K562 (cell line): ENCODE measurements around the gene ACOX1. TPM values are rescaled to one million over a fixed set of nuclear protein-coding genes. Genes with fewer than 3 reads are reported as not detected.

Experiments
- CTBP1 ChIP-seq: fragments of 450-650 bp; IDR thresholded peaks from 2 replicates; pipeline ENCODE4 v1.6.1; 2016; ENCODE audit warnings: borderline replicate concordance
- EGR1 ChIP-seq: fragments of 450-650 bp; conservative IDR thresholded peaks from 2 replicates; pipeline ENCODE4 v1.6.1; 2017; ENCODE audit warnings: mild to moderate bottlenecking
- FOS ChIP-seq: IDR thresholded peaks from 3 replicates; pipeline ENCODE4 v1.6.1; 2011; ENCODE audit not compliant: insufficient read length; ENCODE audit errors: extremely low read depth
- FOXK2 ChIP-seq, 2 experiments: fragments of 450-650 bp; IDR thresholded peaks in 1 of 2; conservative IDR thresholded peaks in 1 of 2; 2 replicates each; pipeline ENCODE4 v1.6.1; 2016; ENCODE audit warnings: low read depth in 2 of 2, mild to moderate bottlenecking in 1 of 2
- HEY1 ChIP-seq: fragments of 250-450 bp; sonication (Bioruptor Pico); IDR thresholded peaks from 2 replicates; pipeline ENCODE4 v1.5.0; 2020; ENCODE audit warnings: mild to moderate bottlenecking, moderate library complexity, borderline replicate concordance
- MECOM ChIP-seq: fragments of 250-450 bp; sonication (Bioruptor Pico); IDR thresholded peaks from 2 replicates; pipeline ENCODE4 v1.8.0; 2022; ENCODE audit warnings: inconsistent platforms
- NFIX ChIP-seq: fragments of 250-450 bp; sonication (Bioruptor Pico); IDR thresholded peaks from 2 replicates; pipeline ENCODE4 v1.4.0; 2020; ENCODE audit warnings: low read depth, mild to moderate bottlenecking, moderate library complexity
- NFXL1 ChIP-seq: fragments of 450-650 bp; formaldehyde crosslinking; IDR thresholded peaks from 2 replicates; pipeline ENCODE4 v1.4.0; 2021; ENCODE audit warnings: mild to moderate bottlenecking
- PATZ1 ChIP-seq: fragments of 250-450 bp; sonication (Bioruptor Pico); IDR thresholded peaks from 2 replicates; pipeline ENCODE4 v1.5.0; 2020; ENCODE audit warnings: mild to moderate bottlenecking, borderline replicate concordance
- RAD51 ChIP-seq: fragments of 450-650 bp; IDR thresholded peaks from 2 replicates; pipeline ENCODE4 v1.7.1; 2016; ENCODE audit warnings: low read depth, mild to moderate bottlenecking, borderline replicate concordance
- SRSF1 ChIP-seq: fragments of 200-400 bp; formaldehyde crosslinking; IDR thresholded peaks from 2 replicates; pipeline ENCODE4 v1.6.1; 2017; ENCODE audit warnings: mild to moderate bottlenecking, low read depth, low read length, moderate library complexity
- THRA ChIP-seq: fragments of 450-650 bp; IDR thresholded peaks from 2 replicates; pipeline ENCODE4 v1.6.1; 2017; ENCODE audit warnings: mild to moderate bottlenecking, moderate library complexity
- ZNF445 ChIP-seq: fragments of 250-450 bp; sonication (Bioruptor Pico); IDR thresholded peaks from 2 replicates; pipeline ENCODE4 v1.4.0; 2020; ENCODE audit warnings: low read depth, mild to moderate bottlenecking, moderate library complexity
- ZNF551 ChIP-seq: fragments of 250-450 bp; sonication (Bioruptor Pico); IDR thresholded peaks from 2 replicates; pipeline ENCODE4 v1.5.0; 2021; ENCODE audit warnings: mild to moderate bottlenecking, moderate library complexity
- ZNF561 ChIP-seq: fragments of 450-650 bp; formaldehyde crosslinking; conservative IDR thresholded peaks from 2 replicates; pipeline ENCODE4 v1.4.0; 2020; ENCODE audit warnings: mild to moderate bottlenecking, moderate library complexity
- ZNF707 ChIP-seq: fragments of 250-450 bp; sonication (Bioruptor Pico); conservative IDR thresholded peaks from 2 replicates; pipeline ENCODE4 v1.8.0; 2022; ENCODE audit warnings: inconsistent platforms, mild to moderate bottlenecking, moderate library complexity
- polyA plus RNA-seq, 8 experiments: library from polyadenylated mRNA; depleted of rRNA in 4 of 8; stranded (reverse) in 5 of 8; unstranded in 3 of 8; fragments of >200 nt; fragmentation: Nextera tagmentation in 2 of 8; fragmentation: Illumina TruSeq in 1 of 8; extraction: Ambion mirVana in 2 of 8; extraction: Trizol in 1 of 8; gene quantifications; 2 replicates each; pipeline versions ENCODE4 v1.2.1 to v1.2.3, GENCODE V29; 2011 to 2014; ENCODE audit warnings: inconsistent platforms in 1 of 8, missing spikeins in 1 of 8
- total RNA-seq, 7 experiments: library from RNA; depleted of rRNA in 6 of 7; stranded (reverse); fragments of >200 nt in 6 of 7; fragmentation: Illumina TruSeq in 2 of 7; extraction: Trizol in 2 of 7; gene quantifications; 2 replicates each; pipeline versions ENCODE4 v1.2.1 to v1.2.3, GENCODE V29; 2011 to 2021; ENCODE audit warnings: low replicate concordance in 1 of 7
- TF ChIP-seq, protein P1 (sequence below): fragments of 450-650 bp; formaldehyde crosslinking; IDR thresholded peaks from 2 replicates; pipeline ENCODE4 v1.4.0; 2020; ENCODE audit warnings: mild to moderate bottlenecking, moderate library complexity
- TF ChIP-seq, protein P2 (sequence below): sonication (generic); formaldehyde crosslinking; IDR thresholded peaks from 2 replicates; pipeline ENCODE4 v1.8.0; 2022; ENCODE audit warnings: mild to moderate bottlenecking, missing genetic modification reagents

Gene ACOX1
- total and polyA plus RNA-seq, 9 of the 15 experiments (the other 6 are each of a cell fraction or from before 2014, with no cell fraction given) = 7.8 to 24.1 (median 14.5) TPM

DNA sequence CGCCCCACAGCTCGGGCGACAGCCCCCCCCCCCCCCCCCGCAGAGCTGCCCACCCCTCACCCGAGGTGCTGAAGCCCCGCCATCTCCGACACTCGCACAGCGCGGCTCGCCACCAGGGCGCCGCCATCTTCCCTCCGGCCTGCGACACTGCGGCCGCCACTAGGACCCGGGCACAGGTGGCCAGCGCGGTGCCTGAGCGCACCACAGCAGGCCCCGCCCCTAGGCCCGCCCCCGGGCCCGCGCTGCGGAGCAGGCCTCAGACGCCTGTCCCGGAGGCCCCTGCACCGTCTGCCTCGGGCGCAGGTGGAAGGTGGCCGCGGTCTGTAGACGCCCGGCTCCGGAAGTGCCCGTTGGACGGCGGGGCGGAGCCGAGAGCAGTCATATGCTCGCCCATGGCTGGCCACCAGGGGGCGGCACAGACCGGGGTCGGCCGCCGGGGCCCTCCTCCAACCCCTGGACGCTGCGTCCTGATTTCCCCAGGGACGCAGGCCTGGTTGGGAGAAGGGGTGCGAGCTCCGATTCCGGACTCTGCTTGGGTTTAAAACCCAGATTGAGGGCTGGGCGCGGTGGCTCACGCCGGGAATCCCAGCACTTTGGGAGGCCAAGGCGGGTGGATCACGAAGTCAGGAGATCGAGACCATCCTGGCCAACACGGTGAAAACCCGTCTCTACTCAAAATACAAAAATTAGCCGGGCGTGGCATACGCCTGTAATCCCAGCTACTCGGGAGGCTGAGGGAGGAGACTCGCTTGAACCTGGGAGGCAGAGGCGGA, 74.0 kb downstream of the ACOX1 start, which contains the start of gene MRPL38 (continued):
- TF ChIP-seq HEY1 (CRISPR knock-in tag) (no peak), ZNF445 (CRISPR knock-in tag) (no peak), SRSF1 (no peak), NFIX (CRISPR knock-in tag) (no peak), FOXK2 (conservative IDR thresholded peaks at IDR 0.05 in 1 of 2, IDR thresholded peaks at IDR 0.05 in 1 of 2; ENCODE audit: low read depth in 2 of 2) (no peak), MECOM (CRISPR knock-in tag) (no peak), ZNF707 (CRISPR knock-in tag) (no peak), NFXL1 (CRISPR knock-in tag) (no peak), ZNF551 (CRISPR knock-in tag) (no peak), CTBP1 (peak; percentile 97), RAD51 (no peak), THRA (no peak), PATZ1 (CRISPR knock-in tag) (no peak), FOS (no peak), ZNF561 (no peak), EGR1 (peak; percentile 49; the same call in 1 of the 2 replicates)
- TF ChIP-seq, protein P1, sequence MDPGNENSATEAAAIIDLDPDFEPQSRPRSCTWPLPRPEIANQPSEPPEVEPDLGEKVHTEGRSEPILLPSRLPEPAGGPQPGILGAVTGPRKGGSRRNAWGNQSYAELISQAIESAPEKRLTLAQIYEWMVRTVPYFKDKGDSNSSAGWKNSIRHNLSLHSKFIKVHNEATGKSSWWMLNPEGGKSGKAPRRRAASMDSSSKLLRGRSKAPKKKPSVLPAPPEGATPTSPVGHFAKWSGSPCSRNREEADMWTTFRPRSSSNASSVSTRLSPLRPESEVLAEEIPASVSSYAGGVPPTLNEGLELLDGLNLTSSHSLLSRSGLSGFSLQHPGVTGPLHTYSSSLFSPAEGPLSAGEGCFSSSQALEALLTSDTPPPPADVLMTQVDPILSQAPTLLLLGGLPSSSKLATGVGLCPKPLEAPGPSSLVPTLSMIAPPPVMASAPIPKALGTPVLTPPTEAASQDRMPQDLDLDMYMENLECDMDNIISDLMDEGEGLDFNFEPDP = no peak
- TF ChIP-seq, protein P2, sequence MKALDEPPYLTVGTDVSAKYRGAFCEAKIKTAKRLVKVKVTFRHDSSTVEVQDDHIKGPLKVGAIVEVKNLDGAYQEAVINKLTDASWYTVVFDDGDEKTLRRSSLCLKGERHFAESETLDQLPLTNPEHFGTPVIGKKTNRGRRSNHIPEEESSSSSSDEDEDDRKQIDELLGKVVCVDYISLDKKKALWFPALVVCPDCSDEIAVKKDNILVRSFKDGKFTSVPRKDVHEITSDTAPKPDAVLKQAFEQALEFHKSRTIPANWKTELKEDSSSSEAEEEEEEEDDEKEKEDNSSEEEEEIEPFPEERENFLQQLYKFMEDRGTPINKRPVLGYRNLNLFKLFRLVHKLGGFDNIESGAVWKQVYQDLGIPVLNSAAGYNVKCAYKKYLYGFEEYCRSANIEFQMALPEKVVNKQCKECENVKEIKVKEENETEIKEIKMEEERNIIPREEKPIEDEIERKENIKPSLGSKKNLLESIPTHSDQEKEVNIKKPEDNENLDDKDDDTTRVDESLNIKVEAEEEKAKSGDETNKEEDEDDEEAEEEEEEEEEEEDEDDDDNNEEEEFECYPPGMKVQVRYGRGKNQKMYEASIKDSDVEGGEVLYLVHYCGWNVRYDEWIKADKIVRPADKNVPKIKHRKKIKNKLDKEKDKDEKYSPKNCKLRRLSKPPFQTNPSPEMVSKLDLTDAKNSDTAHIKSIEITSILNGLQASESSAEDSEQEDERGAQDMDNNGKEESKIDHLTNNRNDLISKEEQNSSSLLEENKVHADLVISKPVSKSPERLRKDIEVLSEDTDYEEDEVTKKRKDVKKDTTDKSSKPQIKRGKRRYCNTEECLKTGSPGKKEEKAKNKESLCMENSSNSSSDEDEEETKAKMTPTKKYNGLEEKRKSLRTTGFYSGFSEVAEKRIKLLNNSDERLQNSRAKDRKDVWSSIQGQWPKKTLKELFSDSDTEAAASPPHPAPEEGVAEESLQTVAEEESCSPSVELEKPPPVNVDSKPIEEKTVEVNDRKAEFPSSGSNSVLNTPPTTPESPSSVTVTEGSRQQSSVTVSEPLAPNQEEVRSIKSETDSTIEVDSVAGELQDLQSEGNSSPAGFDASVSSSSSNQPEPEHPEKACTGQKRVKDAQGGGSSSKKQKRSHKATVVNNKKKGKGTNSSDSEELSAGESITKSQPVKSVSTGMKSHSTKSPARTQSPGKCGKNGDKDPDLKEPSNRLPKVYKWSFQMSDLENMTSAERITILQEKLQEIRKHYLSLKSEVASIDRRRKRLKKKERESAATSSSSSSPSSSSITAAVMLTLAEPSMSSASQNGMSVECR = no peak; the same call in 1 of the 2 replicates
